WI38 (cell line): Measurements from ENCODE around the gene TMIE.

Experiments
- H3K4me3 ChIP-seq: 2 replicates; pipeline ENCODE4 v1.5.1; 2011; ENCODE audit warnings: low read depth, mild to moderate bottlenecking, control low read depth, low read length
- CTCF ChIP-seq: IDR thresholded peaks from 2 replicates; pipeline ENCODE4 v1.5.1; 2012; ENCODE audit warnings: low read depth, mild to moderate bottlenecking, control low read depth, low read length

TMIE gene

GRCh38 chr3:46701181-46701939 is at the start of gene TMIE:
TMIE (plus strand) TSS chr3:46701392; CDS start chr3:46701488, 96 bp downstream.
- TF ChIP-seq CTCF, result no peak

GRCh38 chr3:46655271-46655670 is 45.9 kb upstream of the TMIE start:
- no peak overlapping the region for H3K4me3 ChIP-seq
- no peak for TF ChIP-seq CTCF

More at GRCh38 chr3:46701181-46701939, at the start of gene TMIE:
- H3K4me3 ChIP-seq, result no peak within 1 kb of the TSS

GRCh38 chr3:46656778-46657556 is 44.2 kb upstream of the TMIE start:
- H3K4me3 ChIP-seq, result no peak overlapping the region
- no peak for TF ChIP-seq CTCF

- TF ChIP-seq CTCF, result no peak
These were observed 41.9 kb upstream of the TMIE start for GRCh38 chr3:46659285-46659684.

GRCh38 chr3:46660003-46660402 is 41.2 kb upstream of the TMIE start:
- TF ChIP-seq CTCF, result no peak
- no peak overlapping the region for H3K4me3 ChIP-seq

More at GRCh38 chr3:46659285-46659684, 41.9 kb upstream of the TMIE start:
- H3K4me3 ChIP-seq, result no peak overlapping the region

GRCh38 chr3:46660543-46661523 is 40.4 kb upstream of the TMIE start:
- TF ChIP-seq CTCF, result no peak
- H3K4me3 ChIP-seq, result no peak overlapping the region
